Lung (tissue), 12 donors: Measurements from ENCODE around the gene ZNF48. TPM values are rescaled to one million over a fixed set of nuclear protein-coding genes. Genes with fewer than 3 reads are reported as not detected.

Source experiments
- ATAC-seq: fragments of 200-7000 bp; cut with Tn5 transposase; one replicate; pipeline ENCODE4 v1.9.1; 2020; ENCODE audit warnings: moderate number of reproducible peaks; ENCODE audit not compliant: insufficient read depth, low FRiP score
- DNase-seq, 3 donors: peaks; one replicate each; pipeline ENCODE4 v3.0.0-alpha.2; 2013 to 2017
- H3K27ac ChIP-seq, 2 donors: one replicate each; pipeline ENCODE4 v1.5.1; 2013; ENCODE audit warnings: mild to moderate bottlenecking in 2 of 2, moderate library complexity in 2 of 2, control low read depth in 1 of 2, inconsistent platforms in 1 of 2, low read depth in 1 of 2, low read length in 1 of 2
- H3K27me3 ChIP-seq, 3 donors: one replicate each; pipeline ENCODE4 v1.5.1; 2013; ENCODE audit warnings: low read length in 2 of 3; ENCODE audit not compliant: control insufficient read depth in 3 of 3, insufficient read depth in 3 of 3
- H3K36me3 ChIP-seq, 4 donors: one replicate each; pipeline ENCODE4 v1.5.1; 2013; ENCODE audit warnings: low read length in 4 of 4, mild to moderate bottlenecking in 1 of 4, moderate library complexity in 1 of 4; ENCODE audit not compliant: control insufficient read depth in 4 of 4, insufficient read depth in 4 of 4
- H3K4me1 ChIP-seq, 5 donors: one replicate each; pipeline ENCODE4 v1.5.1; 2013; ENCODE audit warnings: low read length in 5 of 5, mild to moderate bottlenecking in 2 of 5, moderate library complexity in 1 of 5; ENCODE audit not compliant: control insufficient read depth in 5 of 5, insufficient read depth in 5 of 5
- H3K4me3 ChIP-seq: one replicate; pipeline ENCODE4 v1.5.1; 2013; ENCODE audit warnings: mild to moderate bottlenecking, control low read depth, moderate library complexity
- H3K9ac ChIP-seq, 2 donors: one replicate each; pipeline ENCODE4 v1.5.1; 2013; ENCODE audit warnings: low read length in 2 of 2, control low read depth in 1 of 2; ENCODE audit not compliant: insufficient read depth in 1 of 2
- H3K9me3 ChIP-seq, 4 donors: one replicate each; pipeline ENCODE4 v1.5.1; 2013; ENCODE audit warnings: low read length in 3 of 4, mild to moderate bottlenecking in 1 of 4, moderate library complexity in 1 of 4; ENCODE audit not compliant: control insufficient read depth in 4 of 4, insufficient read depth in 3 of 4
- WGBS, 2 donors: extraction: QIAGEN DNeasy Blood & Tissue Kit; methylation state at CpG; one replicate each; pipeline ENCODE4 v1.1.7; 2013; 5-methylcytosine and 5-hydroxymethylcytosine counted together
- polyA plus RNA-seq, 2 donors: library from polyadenylated mRNA; stranded (reverse); fragments of 200-250 nt; gene quantifications; one replicate each; pipeline ENCODE4 v1.2.1, GENCODE V29; 2013
- total RNA-seq, 2 donors: library from RNA; depleted of rRNA in 1 of 2; stranded (reverse); fragments of >200 nt in 1 of 2; gene quantifications; one replicate each; pipeline ENCODE4 v1.2.1, GENCODE V29; 2014 to 2021
- TF ChIP-seq, protein P1 (sequence below): IDR thresholded peaks from 2 replicates; pipeline ENCODE4 v1.5.1; 2012; ENCODE audit warnings: mild to moderate bottlenecking; ENCODE audit errors: control extremely low read depth, extremely low read depth
- donor health status: control.
- donor health status: control.
- donor health status: Bipolar disorder and iron deficiency.
- donor health status: healthy.
- donor health status: DM: yes; HTN: yes; CAD: no.

Gene ZNF48
- total and polyA plus RNA-seq, 4 donors: 4.2 to 8.0 (median 5.0) TPM

GRCh38 chr16:30351001-30351441 is 44.2 kb upstream of the ZNF48 start:
- H3K27me3 ChIP-seq: no peaks in the 10 kb centered on the region
- 92 to 95% methylated on average over 15 of the region's 15 CpGs for WGBS, 2 donors
- H3K4me3 ChIP-seq: no peak overlapping the region
- H3K4me1 ChIP-seq: peaks cover 4 to 23% (median 8%) of the 10 kb centered on the region in 5 donors
- TF ChIP-seq, protein P1, sequence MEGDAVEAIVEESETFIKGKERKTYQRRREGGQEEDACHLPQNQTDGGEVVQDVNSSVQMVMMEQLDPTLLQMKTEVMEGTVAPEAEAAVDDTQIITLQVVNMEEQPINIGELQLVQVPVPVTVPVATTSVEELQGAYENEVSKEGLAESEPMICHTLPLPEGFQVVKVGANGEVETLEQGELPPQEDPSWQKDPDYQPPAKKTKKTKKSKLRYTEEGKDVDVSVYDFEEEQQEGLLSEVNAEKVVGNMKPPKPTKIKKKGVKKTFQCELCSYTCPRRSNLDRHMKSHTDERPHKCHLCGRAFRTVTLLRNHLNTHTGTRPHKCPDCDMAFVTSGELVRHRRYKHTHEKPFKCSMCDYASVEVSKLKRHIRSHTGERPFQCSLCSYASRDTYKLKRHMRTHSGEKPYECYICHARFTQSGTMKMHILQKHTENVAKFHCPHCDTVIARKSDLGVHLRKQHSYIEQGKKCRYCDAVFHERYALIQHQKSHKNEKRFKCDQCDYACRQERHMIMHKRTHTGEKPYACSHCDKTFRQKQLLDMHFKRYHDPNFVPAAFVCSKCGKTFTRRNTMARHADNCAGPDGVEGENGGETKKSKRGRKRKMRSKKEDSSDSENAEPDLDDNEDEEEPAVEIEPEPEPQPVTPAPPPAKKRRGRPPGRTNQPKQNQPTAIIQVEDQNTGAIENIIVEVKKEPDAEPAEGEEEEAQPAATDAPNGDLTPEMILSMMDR: no peak
- no peaks in the 10 kb centered on the region for H3K9me3 ChIP-seq
- ATAC-seq (no peak), DNase-seq (no peak)
- no peak overlapping the region for H3K9ac ChIP-seq
- H3K36me3 ChIP-seq: peaks cover 0 to 27% (median 16%) of the 10 kb centered on the region in 4 donors
- no peak overlapping the region for H3K27ac ChIP-seq

DNA sequence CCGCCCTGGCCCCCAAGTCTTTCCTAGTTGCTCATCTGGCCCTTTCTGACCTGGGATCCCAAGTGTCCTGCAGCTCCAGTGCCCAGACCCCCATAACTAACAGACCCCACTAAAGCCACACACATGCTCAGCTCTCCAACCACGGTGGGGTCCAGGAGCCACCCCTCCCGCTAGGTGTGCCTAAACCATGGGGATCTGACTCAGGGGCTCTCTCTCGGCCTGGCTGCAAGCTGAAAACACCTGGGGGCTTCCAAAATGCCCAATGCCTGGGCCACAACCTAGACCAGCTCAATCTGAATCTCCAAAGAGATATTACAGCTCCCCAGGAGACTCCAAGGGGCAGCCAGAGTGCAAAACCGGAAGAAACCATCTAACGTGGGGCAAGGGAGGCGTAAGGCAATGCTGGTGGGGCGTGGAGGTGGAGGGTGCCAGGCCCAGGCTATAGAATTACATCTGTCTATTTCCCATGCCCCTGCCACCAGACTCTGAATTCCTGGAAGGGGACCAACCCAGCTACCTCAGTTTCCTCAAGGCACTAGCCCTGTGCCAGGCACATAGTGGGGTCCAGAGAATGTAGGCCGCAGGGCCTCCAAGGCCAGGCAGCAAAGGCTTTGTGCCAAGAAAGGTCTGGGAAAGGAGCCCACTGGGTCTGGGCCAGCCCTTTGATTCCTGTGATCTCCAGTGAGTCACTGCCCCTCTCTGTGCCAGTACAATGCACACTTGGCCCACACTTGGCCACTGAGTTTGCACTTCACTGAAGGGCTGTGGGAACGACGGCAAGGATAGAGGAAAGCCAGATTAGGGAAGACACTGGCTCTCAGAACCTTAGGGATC is 43.4 kb upstream of the ZNF48 start:
- TF ChIP-seq, protein P1: no peak
- ATAC-seq (no peak), DNase-seq (peak; percentile 21 to 32 (median 28))
- no peak overlapping the region for H3K4me3 ChIP-seq
- H3K36me3 ChIP-seq: peaks cover 0 to 27% (median 16%) of the 10 kb centered on the region in 4 donors
- WGBS, 2 donors: 69 to 86% methylated on average over 11 of the region's 11 CpGs
- H3K27me3 ChIP-seq: no peaks in the 10 kb centered on the region
- H3K9ac ChIP-seq: no peak overlapping the region
- H3K27ac ChIP-seq: peak overlapping the region; percentile 32 to 78
- H3K9me3 ChIP-seq: no peaks in the 10 kb centered on the region
- peaks cover 5 to 30% (median 8%) of the 10 kb centered on the region in 5 donors for H3K4me1 ChIP-seq

- H3K9me3 ChIP-seq: no peaks in the 10 kb centered on the region
- H3K27me3 ChIP-seq: no peaks in the 10 kb centered on the region
- H3K4me3 ChIP-seq: no peak overlapping the region
- peak overlapping the region; percentile 32 to 78 for H3K27ac ChIP-seq
- H3K36me3 ChIP-seq: peaks cover 0 to 32% (median 16%) of the 10 kb centered on the region in 4 donors
- ATAC-seq: no peak
- TF ChIP-seq, protein P1: no peak
- no peak for DNase-seq
- no peak overlapping the region for H3K9ac ChIP-seq
- H3K4me1 ChIP-seq: peaks cover 5 to 30% (median 8%) of the 10 kb centered on the region in 5 donors
- 86 to 89% methylated on average over 14 of the region's 14 CpGs for WGBS, 2 donors
Observed at GRCh38 chr16:30352488-30353401, 42.5 kb upstream of the ZNF48 start.
